ENCODE data around the gene ELK4. TPM values are rescaled to one million over a fixed set of nuclear protein-coding genes. Genes with fewer than 3 reads are reported as not detected.

ELK4 gene
- total and polyA plus RNA-seq, 2 of the 4 experiments (the other 2 are of a cell fraction) = 4.6 to 11.3 TPM

DNA sequence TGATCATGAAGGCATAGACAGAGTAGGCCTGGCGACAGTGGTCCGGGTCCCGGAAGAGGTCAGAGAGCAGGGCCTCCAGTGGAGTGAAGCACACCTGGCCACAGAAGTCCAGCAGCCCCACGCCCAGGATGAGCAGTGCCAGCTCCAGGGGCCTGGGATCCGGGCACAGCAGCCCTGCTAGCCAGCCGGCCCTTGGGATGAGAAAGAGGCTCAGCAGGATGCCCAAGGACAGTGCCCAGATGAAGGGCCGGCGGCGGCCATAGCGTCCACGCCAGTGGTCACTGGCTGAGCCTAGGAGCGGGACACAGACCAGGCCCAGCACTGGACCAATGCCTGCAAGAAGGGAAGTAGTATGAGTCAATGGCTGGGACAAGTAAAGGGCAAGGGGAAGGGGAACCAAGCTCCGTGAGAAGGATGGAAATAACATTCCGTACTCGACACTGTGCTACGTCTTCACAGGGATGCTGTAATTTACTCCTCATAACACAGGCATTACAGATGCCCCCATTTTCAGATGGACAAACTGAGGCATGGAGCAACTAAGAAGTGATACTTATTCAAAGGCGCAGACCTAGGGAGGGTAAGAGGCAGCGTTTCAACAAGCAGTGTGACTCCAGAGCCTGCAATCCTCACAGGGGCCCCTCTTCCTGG lies 31.6 kb upstream of the ELK4 start:
- H3K36me3 ChIP-seq (ENCODE audit: control insufficient read depth, insufficient read depth, low read length) = no peaks in the 10 kb centered on the region
- ChIA-PET CTCF (interaction anchor here (0.6 kb wide), 1 partner anchor 23 kb away, joined by 4 read pairs; no protein-coding TSS in a partner anchor), POLR2A (ENCODE audit: unreplicated experiment) (no interaction called here)
- H3K9ac ChIP-seq (ENCODE audit: low read depth, low read length) = no peak overlapping the region
- no peak overlapping the region for H4K5ac ChIP-seq (ENCODE audit: low read depth, low read length)
- no peak overlapping the region for H2AK5ac ChIP-seq (ENCODE audit: low read depth, low read length)
- H2BK20ac ChIP-seq (ENCODE audit: low read depth, low read length) = no peak overlapping the region
- H3K4me1 ChIP-seq (ENCODE audit: control insufficient read depth, insufficient read depth, low read length) = peaks cover 7% of the 10 kb centered on the region
- no peak overlapping the region; the same call in 2 of the 3 replicates for H2BK15ac ChIP-seq (ENCODE audit: low read depth, low read length)
- H3K79me1 ChIP-seq (ENCODE audit: low read depth in 1 of 2, low read length in 2 of 2) = peaks cover 0 to 3% of the 10 kb centered on the region in 2 experiments; a peak in 1 of 4 replicates
- intact Hi-C loops (cut with micrococcal nuclease) (no loop called here), in situ Hi-C loops (cut with MboI; ENCODE audit: low sequenced_read_pairs) (loop anchor here (25.0 kb wide), 2 partner anchors 249 to 449 kb away; partner anchors contain the start of gene AVPR1B), dilution Hi-C loops (cut with HindIII; ENCODE audit: low sequenced_read_pairs, unreplicated experiment) (no loop called here)
- H4K20me1 ChIP-seq (ENCODE audit: insufficient read depth, low read length) = no peaks in the 10 kb centered on the region
- WGBS, 2 experiments (ENCODE audit: extremely low coverage in 2 of 2, insufficient read length in 1 of 2) = 92% methylated on average over 8 of the region's 18 CpGs; no CpG with 5 or more reads in 1 of the 2 experiments
- no peak overlapping the region for H3K4me3 ChIP-seq (ENCODE audit: insufficient read depth, low read depth, low read length)
- no peak overlapping the region for H3K14ac ChIP-seq (replicated peaks; ENCODE audit: low read depth, low read length)
- H2AK9ac ChIP-seq (replicated peaks; ENCODE audit: low read depth, low read length, poor library complexity) = no peak overlapping the region
- ATAC-seq (ENCODE audit: low read depth) (no peak), DNase-seq (no peak)
- TF ChIP-seq POLR2A (IDR thresholded peaks at IDR 0.05; ENCODE audit: low read depth, low read length) (no peak), FOS (IDR thresholded peaks at IDR 0.05; ENCODE audit: low read depth, low read length) (no peak), MAZ (IDR thresholded peaks at IDR 0.05; ENCODE audit: borderline replicate concordance, low read depth, low read length) (no peak), CEBPB (IDR thresholded peaks at IDR 0.05; ENCODE audit: low read depth, low read length) (no peak), NFE2L2 (IDR thresholded peaks at IDR 0.05; ENCODE audit: low read depth, low read length) (no peak), SMC3 (IDR thresholded peaks at IDR 0.05; ENCODE audit: low read depth, low read length) (no peak), MAFK (IDR thresholded peaks at IDR 0.05; ENCODE audit: low read depth, low read length) (no peak), RAD21 (IDR thresholded peaks at IDR 0.05; ENCODE audit: low read length) (no peak), ELK1 (IDR thresholded peaks at IDR 0.05; ENCODE audit: borderline replicate concordance, low read depth, low read length) (no peak), RFX5 (IDR thresholded peaks at IDR 0.05; ENCODE audit: low read depth, low read length) (no peak), BHLHE40 (IDR thresholded peaks at IDR 0.05; ENCODE audit: low read depth, low read length) (no peak), RCOR1 (IDR thresholded peaks at IDR 0.05; ENCODE audit: insufficient replicate concordance, low read length) (no peak), MXI1 (IDR thresholded peaks at IDR 0.05; ENCODE audit: borderline replicate concordance, low read depth, low read length) (no peak)
- TF ChIP-seq, protein P1, sequence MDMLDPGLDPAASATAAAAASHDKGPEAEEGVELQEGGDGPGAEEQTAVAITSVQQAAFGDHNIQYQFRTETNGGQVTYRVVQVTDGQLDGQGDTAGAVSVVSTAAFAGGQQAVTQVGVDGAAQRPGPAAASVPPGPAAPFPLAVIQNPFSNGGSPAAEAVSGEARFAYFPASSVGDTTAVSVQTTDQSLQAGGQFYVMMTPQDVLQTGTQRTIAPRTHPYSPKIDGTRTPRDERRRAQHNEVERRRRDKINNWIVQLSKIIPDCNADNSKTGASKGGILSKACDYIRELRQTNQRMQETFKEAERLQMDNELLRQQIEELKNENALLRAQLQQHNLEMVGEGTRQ (IDR thresholded peaks at IDR 0.05; ENCODE audit: low read depth, low read length) = no peak
- TF ChIP-seq, protein P2, sequence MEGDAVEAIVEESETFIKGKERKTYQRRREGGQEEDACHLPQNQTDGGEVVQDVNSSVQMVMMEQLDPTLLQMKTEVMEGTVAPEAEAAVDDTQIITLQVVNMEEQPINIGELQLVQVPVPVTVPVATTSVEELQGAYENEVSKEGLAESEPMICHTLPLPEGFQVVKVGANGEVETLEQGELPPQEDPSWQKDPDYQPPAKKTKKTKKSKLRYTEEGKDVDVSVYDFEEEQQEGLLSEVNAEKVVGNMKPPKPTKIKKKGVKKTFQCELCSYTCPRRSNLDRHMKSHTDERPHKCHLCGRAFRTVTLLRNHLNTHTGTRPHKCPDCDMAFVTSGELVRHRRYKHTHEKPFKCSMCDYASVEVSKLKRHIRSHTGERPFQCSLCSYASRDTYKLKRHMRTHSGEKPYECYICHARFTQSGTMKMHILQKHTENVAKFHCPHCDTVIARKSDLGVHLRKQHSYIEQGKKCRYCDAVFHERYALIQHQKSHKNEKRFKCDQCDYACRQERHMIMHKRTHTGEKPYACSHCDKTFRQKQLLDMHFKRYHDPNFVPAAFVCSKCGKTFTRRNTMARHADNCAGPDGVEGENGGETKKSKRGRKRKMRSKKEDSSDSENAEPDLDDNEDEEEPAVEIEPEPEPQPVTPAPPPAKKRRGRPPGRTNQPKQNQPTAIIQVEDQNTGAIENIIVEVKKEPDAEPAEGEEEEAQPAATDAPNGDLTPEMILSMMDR (conservative IDR thresholded peaks at IDR 0.05; ENCODE audit: low read depth, low read length) = no peak
- H3K23ac ChIP-seq (ENCODE audit: low read depth, low read length) = no peak overlapping the region
- no peak overlapping the region for H3K4me2 ChIP-seq (ENCODE audit: low read depth, low read length)
- H3K27me3 ChIP-seq (ENCODE audit: control insufficient read depth, insufficient read depth, low read length) = no peaks in the 10 kb centered on the region
- H3K56ac ChIP-seq (ENCODE audit: extremely low read depth, insufficient read depth, low read length) = no peak overlapping the region
- no peak overlapping the region for H2BK5ac ChIP-seq (ENCODE audit: low read depth, low read length, poor library complexity, severe bottlenecking)
- no peak overlapping the region for H4K91ac ChIP-seq (ENCODE audit: insufficient read depth, low read depth, low read length)
- no peak overlapping the region for H3K18ac ChIP-seq (ENCODE audit: low read depth, low read length)
- no peak overlapping the region for H4K8ac ChIP-seq (ENCODE audit: low read depth in 2 of 2, low read length in 2 of 2)
- no TSS peak for BruUV-seq (replicated peaks)
- no peak overlapping the region for H3K4ac ChIP-seq (ENCODE audit: low read depth, low read length)
- H3K9me1 ChIP-seq (ENCODE audit: insufficient read depth, low read length) = no peaks in the 10 kb centered on the region; the same call in 1 of the 2 replicates
- no peaks in the 10 kb centered on the region for H3K9me3 ChIP-seq (ENCODE audit: control insufficient read depth, insufficient read depth, low read length)
- H3K27ac ChIP-seq (ENCODE audit: insufficient read depth, low read length) = no peak overlapping the region
- no peak overlapping the region for H2AFZ ChIP-seq (replicated peaks; ENCODE audit: low read length, poor library complexity)
- no peak overlapping the region for H2BK120ac ChIP-seq (ENCODE audit: low read depth, low read length)
